ENCODE measurements around the gene OR56A3.

- TF ChIP-seq CTCF (conservative IDR thresholded peaks at IDR 0.05; ENCODE audit: low read depth, low read length) (no peak), FOS (IDR thresholded peaks at IDR 0.05; ENCODE audit: low read depth, low read length) (no peak)
Observed at GRCh38 chr11:5989203-5989602, 47.2 kb downstream of the OR56A3 start.
